Colonic mucosa (tissue), 4 donors: Measurements from ENCODE around the gene OXSR1. TPM values are rescaled to one million over a fixed set of nuclear protein-coding genes. Genes with fewer than 3 reads are reported as not detected.
"Not testable (repeated sequence)": the region's sequence is repeated elsewhere in the genome, so short reads cannot be mapped to it uniquely, and the experiment has no call there.

Experiments
- DNase-seq: peaks from one replicate; pipeline ENCODE4 v3.0.0-alpha.2; 2020
- H3K27ac ChIP-seq: fragments of 200-600 bp; one replicate; pipeline ENCODE4 v1.8.0; 2021
- H3K27me3 ChIP-seq: fragments of 200-600 bp; one replicate; pipeline ENCODE4 v1.8.0; 2021
- H3K36me3 ChIP-seq: fragments of 200-600 bp; one replicate; pipeline ENCODE4 v1.8.0; 2021
- H3K4me1 ChIP-seq: fragments of 200-600 bp; one replicate; pipeline ENCODE4 v1.8.0; 2021; ENCODE audit warnings: mild to moderate bottlenecking
- H3K4me3 ChIP-seq: fragments of 200-600 bp; one replicate; pipeline ENCODE4 v1.8.0; 2021
- H3K9ac ChIP-seq, 2 donors: one replicate each; pipeline ENCODE4 v1.7.0; 2013; ENCODE audit warnings: control low read depth in 2 of 2, low read depth in 2 of 2, low read length in 2 of 2
- H3K9me3 ChIP-seq: fragments of 200-600 bp; one replicate; pipeline ENCODE4 v1.8.0; 2021
- intact Hi-C: fragments of 100-400 bp; cut with DNase I; formaldehyde crosslinking; loops from one replicate; pipeline ENCODE4 v1.14.1; 2022
- total RNA-seq, 2 donors: library from RNA; stranded (reverse); fragmentation: NEBNext Ultra II Directional in 1 of 2; extraction: Animal tissue kit (Norgen Biotek cat#: 25700) in 1 of 2; gene quantifications; one replicate each; pipeline ENCODE4 v1.2.1, GENCODE V29; 2021
- TF ChIP-seq, protein P1 (sequence below): fragments of 200-600 bp; IDR thresholded peaks from one replicate; pipeline ENCODE4 v1.8.0; 2022; ENCODE audit warnings: antibody characterized with exemption, mild to moderate bottlenecking
- donor health status: healthy.
- donor health status: DM: no; HTN: no; CAD: no.
- donor health status: DM: no; HTN: no; CAD: no.

Gene OXSR1
- total RNA-seq, 2 donors from 2014 or later = 32.0 to 57.3 TPM

DNA sequence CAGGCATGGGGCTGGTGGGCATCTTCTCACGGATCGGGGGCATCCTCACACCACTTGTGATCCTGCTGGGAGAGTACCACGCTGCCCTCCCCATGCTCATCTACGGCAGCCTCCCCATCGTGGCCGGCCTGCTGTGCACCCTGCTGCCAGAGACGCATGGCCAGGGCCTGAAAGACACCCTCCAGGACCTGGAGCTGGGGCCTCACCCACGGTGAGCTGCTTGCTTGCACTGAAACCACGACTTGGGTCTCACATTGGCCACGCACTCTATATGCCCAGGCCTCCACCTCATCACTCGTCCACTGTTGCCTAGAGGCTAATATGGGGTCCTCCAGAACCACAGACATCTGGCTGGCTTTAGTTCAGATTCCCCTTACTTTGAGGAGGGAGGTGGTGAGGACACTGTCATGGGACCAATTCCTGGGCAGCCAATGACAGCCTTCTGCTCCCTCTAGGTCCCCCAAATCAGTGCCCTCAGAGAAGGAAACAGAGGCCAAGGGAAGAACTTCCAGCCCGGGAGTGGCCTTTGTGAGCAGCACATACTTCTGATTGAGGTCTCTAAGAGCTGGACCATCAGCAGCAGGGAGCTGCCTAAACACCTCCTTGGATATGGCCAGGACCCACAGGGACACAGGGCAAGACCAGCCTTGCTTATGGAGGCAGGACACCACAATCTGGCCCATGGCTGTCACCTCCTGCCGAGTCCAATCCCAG lies 111.7 kb downstream of the OXSR1 start:
- Histone ChIP-seq H3K9ac (no peak overlapping the region), H3K27ac (no peak overlapping the region), H3K27me3 (no peaks in the 10 kb centered on the region), H3K36me3 (no peaks in the 10 kb centered on the region), H3K9me3 (no peaks in the 10 kb centered on the region), H3K4me3 (no peak overlapping the region), H3K4me1 (no peaks in the 10 kb centered on the region)
- no peak for DNase-seq
- intact Hi-C loops = no loop called here
- TF ChIP-seq, protein P1, sequence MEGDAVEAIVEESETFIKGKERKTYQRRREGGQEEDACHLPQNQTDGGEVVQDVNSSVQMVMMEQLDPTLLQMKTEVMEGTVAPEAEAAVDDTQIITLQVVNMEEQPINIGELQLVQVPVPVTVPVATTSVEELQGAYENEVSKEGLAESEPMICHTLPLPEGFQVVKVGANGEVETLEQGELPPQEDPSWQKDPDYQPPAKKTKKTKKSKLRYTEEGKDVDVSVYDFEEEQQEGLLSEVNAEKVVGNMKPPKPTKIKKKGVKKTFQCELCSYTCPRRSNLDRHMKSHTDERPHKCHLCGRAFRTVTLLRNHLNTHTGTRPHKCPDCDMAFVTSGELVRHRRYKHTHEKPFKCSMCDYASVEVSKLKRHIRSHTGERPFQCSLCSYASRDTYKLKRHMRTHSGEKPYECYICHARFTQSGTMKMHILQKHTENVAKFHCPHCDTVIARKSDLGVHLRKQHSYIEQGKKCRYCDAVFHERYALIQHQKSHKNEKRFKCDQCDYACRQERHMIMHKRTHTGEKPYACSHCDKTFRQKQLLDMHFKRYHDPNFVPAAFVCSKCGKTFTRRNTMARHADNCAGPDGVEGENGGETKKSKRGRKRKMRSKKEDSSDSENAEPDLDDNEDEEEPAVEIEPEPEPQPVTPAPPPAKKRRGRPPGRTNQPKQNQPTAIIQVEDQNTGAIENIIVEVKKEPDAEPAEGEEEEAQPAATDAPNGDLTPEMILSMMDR = no peak

DNA sequence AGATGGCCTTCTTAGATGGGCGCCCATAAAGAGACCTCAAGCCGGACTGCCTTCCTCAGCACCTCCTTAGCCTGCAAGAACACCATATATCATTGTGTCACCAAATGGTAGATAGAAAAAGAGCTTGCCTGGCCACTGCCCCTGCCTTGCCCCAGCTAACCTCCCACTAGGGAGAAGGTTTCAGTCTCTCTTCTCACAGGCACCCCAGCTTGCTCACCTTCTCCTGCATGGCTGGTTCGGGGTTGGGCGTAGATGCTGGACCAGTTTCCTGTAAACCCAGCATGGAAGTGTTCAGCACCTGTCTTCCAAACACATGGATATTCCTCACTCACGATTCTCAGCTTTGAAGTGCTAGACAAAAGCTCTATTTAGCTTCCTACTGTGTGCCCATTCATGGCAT lies 113.5 kb downstream of the OXSR1 start:
- intact Hi-C loops = no loop called here
- no peak overlapping the region for H3K27ac ChIP-seq
- no peaks in the 10 kb centered on the region for H3K27me3 ChIP-seq
- no peak for DNase-seq
- H3K4me3 ChIP-seq = no peak overlapping the region
- no peaks in the 10 kb centered on the region for H3K4me1 ChIP-seq
- H3K36me3 ChIP-seq = no peaks in the 10 kb centered on the region
- H3K9me3 ChIP-seq = no peaks in the 10 kb centered on the region
- TF ChIP-seq, protein P1 = no peak
- no peak overlapping the region for H3K9ac ChIP-seq

DNA sequence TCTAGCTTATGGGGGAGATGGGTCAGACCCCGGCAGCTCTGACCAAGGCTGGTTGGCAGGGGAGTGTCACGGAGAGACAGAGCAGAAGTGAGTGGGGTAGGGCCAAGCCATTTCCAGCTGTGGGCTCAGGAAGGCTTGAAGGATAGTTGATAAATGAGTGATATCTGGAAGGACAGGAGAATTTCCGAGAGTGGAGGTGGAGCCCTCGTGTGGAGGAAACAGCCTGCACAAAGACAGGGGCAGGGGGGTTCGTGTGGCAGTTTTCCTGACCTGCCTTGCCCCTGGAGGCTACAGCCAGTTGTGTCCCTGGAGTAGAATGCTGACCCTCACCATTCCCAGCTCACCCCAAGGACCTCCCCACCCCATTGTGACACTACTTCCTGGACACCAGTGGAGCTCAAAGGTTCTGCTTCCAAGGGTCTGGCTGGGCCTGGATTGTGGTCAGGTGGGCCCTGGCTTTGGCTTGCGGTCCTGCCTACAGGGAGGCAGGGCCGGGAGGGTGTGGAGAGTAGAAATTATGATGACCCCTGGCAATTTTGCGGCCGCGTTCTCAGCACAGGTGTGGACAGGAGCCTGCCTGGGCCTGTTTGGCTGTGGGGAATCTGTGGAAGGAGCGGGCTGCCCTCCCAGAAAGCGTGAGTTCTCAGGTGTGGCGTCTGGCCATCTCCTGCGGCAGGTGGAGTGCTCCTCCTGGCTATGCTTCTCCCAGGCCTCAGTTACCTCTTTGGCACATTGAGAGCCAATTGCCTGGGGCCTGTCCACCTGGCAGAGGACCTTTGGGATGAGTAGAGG lies 116.8 kb downstream of the OXSR1 start, which contains the start of gene SLC22A14:
Gene SLC22A14, plus strand, starts transcription at position 400 of the 792 bp plus-strand sequence. CDS start 23,733 bp downstream, outside the sequence.
- Histone ChIP-seq H3K36me3 (no peaks in the 10 kb centered on the region), H3K27me3 (no peaks in the 10 kb centered on the region), H3K9me3 (no peaks in the 10 kb centered on the region), H3K9ac (no peak within 1 kb of the TSS), H3K4me3 (no peak within 1 kb of the TSS), H3K27ac (no peak within 1 kb of the TSS), H3K4me1 (no peaks in the 10 kb centered on the region)
- TF ChIP-seq, protein P1 = no peak
- DNase-seq = no peak
- intact Hi-C loops = no loop called here

DNA sequence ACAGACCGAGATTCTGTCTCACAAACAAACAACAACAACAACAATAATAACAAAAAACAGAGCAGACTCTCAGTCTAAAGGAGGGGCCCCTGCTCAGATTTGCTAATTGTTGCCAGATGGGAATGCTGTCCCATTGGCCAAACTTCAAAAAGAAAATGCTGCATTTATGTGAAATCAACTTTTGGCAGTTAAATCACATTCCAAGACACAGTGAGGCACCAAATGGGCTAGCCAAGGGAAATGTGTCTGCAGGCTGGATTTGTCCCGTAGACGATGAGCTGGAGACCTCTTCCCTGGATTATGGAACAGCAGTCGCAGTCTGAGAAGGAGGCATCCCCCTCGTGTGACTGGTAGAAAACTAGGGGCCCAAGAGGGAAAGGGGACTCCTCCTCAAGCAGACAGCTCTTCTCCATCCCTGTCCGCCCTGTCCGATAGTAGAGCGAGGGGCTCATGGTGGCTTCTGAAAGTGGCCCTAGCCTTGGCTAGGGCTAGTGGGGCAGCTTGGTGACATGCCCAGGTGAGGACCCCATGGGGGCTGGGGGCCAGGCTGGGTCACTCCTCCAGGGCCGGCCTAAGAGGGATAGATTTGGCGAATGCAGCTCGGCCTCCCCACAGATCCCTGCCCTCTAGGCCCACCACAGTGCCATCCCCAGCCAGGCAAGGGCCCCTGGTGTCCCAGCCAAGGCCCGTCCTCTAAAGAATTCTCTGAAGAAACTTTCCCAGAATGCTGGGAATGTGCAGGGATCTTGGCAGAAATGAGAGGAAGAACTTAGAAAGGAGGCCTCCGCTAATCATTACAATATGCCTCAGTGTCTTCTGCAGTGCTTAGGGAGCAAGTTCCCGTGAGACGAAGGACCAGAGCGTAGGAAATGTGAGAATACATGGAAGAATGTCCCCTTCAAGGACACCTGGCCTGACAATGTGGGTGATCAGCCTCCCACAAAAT lies 118.7 kb downstream of the OXSR1 start:
- Histone ChIP-seq H3K9me3 (no peaks in the 10 kb centered on the region), H3K4me1 (no peaks in the 10 kb centered on the region), H3K9ac (no peak overlapping the region), H3K4me3 (no peak overlapping the region), H3K27ac (no peak overlapping the region), H3K36me3 (no peaks in the 10 kb centered on the region), H3K27me3 (no peaks in the 10 kb centered on the region)
- DNase-seq = no peak
- TF ChIP-seq, protein P1 = no peak
- intact Hi-C loops = no loop called here

DNA sequence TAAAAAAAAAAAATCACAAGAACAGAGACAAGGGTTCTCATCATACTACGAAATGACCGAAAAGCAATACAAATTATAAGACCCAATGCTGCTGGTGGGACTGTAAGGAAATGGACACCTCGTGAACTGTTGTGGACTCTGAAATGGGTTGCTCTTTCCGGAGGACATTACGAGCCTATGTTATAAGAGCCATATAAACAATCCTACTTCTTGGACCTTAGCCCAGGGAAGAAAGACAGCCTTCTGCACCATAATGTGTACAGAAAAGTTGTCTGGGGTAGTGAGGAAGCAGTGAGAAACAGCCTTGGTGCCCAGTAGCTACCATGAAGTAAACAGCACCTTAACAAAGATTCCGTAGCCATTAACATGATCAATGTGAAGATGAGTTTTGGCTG lies 119.4 kb downstream of the OXSR1 start:
- Histone ChIP-seq H3K4me3 (no peak overlapping the region), H3K36me3 (no peaks in the 10 kb centered on the region), H3K4me1 (no peaks in the 10 kb centered on the region), H3K27ac (no peak overlapping the region), H3K27me3 (no peaks in the 10 kb centered on the region), H3K9ac (no peak overlapping the region), H3K9me3 (no peaks in the 10 kb centered on the region)
- intact Hi-C loops = no loop called here
- TF ChIP-seq, protein P1 = no peak
- DNase-seq = no peak

DNA sequence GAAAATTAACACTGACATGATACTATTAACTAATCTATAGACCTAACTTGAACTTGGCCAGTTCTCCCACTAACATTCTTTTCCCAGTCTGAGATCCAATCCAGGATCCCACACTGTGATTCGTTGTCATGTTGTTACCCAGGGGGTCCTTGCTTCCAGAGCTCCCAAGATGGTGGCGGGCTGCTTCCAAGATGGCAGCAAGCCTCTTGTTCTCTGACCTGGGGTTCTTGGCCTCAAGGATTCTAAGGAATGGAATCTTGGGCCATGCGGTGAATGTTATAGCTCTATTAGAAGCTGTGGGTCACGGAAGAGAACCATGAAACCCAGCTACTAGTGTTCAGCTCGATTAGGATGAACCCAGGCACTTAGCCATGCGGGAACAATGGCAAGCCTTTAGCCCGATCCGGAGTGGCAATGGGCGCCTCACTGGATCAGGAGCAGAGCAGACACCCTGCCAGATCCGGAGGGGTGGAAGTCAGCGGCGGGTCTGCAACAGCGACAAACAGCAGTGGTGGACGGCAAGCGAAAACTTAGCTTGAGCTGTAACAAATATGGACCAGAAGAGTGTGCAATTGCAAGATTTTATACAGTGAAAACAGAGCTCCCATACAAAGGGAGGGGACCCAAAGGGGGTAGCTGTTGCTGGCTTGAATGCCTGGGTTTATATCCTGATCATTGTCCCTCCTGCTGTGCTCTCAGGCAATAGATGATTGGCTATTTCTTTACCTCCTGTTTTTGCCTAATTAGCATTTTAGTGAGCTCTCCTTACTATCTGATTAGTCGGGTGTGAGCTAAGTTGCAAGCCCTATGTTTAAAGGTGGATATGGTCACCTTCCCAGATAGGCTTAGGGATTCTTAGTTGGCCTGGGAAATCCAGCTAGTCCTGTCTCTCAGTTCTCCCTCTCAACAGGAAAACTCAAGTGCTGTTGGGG lies 124.2 kb downstream of the OXSR1 start:
- H3K9me3 ChIP-seq, H3K9ac ChIP-seq, DNase-seq, H3K36me3 ChIP-seq, H3K4me3 ChIP-seq, H3K4me1 ChIP-seq, intact Hi-C loops, H3K27me3 ChIP-seq, H3K27ac ChIP-seq: not testable (repeated sequence)

DNA sequence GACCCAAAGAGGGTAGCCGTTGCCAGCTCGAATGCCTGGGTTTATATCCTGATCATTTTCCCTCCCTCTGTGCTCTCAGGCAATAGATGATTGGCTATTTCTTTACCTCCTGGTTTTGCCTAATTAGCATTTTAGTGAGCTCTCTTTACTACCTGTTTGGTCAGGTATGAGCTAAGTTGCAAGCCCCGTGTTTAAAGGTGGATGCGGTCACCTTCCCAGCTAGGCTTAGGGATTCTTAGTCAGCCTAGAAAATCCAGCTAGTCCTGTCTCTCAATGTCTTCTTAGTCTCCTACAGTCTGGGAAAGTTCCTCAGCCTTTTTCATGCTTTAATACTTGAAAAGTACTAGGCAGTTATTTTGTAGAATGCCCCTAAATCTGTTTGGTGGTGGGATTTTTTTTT lies 131.7 kb downstream of the OXSR1 start:
- H3K27ac ChIP-seq, H3K4me1 ChIP-seq, H3K9ac ChIP-seq, H3K9me3 ChIP-seq, H3K4me3 ChIP-seq, DNase-seq, intact Hi-C loops, H3K36me3 ChIP-seq, H3K27me3 ChIP-seq: not testable (repeated sequence)
